HG03565 (cell line): ENCODE results near the gene MRPL47.

Experiments used
- ATAC-seq: cut with Tn5 transposase; IDR thresholded peaks from one replicate; pipeline ENCODE4 v1.9.1; 2021; ENCODE audit warnings: mild to moderate bottlenecking, moderate library complexity; ENCODE audit not compliant: unreplicated experiment

Gene MRPL47

GRCh38 chr3:179599531-179599930 is 4.9 kb downstream of the MRPL47 start:
- ATAC-seq = no peak

- ATAC-seq = no peak
Observed at GRCh38 chr3:179591313-179591712, 13.1 kb downstream of the MRPL47 start.

DNA sequence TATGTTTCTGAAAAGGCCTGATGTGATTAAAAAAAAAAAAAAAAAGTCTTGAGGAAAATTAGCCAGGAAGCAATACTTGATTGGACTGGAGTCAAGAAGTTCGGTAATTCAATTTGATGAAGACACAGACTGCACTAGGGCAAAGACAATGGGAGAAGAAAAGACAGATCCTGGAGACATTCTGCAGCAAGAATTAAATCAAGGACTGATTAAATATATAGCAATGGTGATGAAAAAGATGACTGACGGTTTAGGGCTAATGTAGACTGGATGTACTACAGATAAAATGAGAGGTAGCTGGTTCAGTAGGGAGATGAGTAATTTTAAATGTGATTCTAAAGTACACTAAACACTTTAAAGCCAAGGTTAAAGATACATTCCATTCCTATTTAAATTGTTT is 13.8 kb downstream of the MRPL47 start:
- no peak for ATAC-seq

DNA sequence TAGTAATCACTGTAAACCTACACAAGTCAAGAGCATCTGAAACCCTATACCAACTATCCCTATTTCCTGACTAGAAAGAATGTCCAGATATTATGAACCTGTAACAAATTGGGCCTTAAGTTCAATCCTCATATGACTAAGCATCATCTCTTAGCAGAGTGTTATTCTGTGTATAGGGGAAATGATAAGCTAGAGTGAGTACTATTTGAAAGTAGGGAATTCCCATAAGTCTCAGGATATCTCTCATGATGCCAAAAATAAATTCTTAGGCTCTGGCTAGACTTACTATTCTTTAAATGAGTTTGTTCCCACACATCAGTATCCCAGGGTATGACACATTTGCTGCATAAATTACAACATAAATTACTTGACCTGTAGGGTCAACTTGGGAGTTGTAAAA is 15.3 kb downstream of the MRPL47 start:
- ATAC-seq = peak; percentile 52

DNA sequence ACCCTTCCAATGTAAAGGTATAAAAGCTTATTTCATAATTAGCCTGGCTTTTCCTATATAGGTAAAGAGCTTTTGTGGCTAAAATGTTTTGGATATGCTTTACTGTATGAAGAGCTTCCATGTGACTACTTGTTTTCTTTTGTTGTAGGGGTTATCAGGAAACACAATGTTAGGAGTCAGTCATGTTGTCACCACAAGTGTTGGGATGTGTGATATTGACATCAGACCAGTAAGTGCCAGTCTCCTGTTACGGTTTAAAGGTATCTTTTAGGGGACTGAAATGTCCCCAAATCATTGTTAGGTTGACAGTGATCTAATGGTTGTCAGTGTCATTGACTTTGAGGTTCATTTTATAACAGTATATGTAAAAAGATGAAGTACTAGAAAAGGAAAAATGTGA is 23.4 kb downstream of the MRPL47 start:
- no peak for ATAC-seq

DNA sequence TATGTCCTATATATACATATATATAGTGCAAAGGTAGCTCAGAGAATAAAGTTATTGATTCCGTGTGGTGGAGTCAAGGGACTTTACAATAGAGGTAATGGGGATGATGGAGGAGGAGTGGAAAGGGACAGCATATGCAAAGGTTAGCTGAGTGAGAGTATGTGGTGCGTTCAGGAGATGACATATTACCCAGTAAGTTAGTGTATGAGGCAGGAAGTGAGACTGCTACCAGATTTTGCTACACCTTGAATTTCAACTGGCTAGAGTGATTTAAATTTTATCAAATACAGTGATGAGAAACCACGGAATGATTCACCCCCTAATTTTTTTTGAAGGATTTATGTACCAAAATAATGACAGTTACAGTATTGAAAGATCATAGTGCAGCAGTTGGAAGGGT is 38.9 kb downstream of the MRPL47 start:
- ATAC-seq = no peak

- ATAC-seq = peak; percentile 32
Observed at GRCh38 chr3:179563271-179563783, 41.1 kb downstream of the MRPL47 start.

- ATAC-seq = peak; percentile 95
Observed at GRCh38 chr3:179562591-179563270, 41.7 kb downstream of the MRPL47 start, which contains the start of gene ACTL6A. Gene ACTL6A (plus strand): TSS chr3:179562926. CDS start chr3:179563093, 167 bp downstream.

GRCh38 chr3:179560791-179561190 is 43.6 kb downstream of the MRPL47 start:
- ATAC-seq = no peak

- ATAC-seq = no peak
Observed at GRCh38 chr3:179558742-179559364, 45.6 kb downstream of the MRPL47 start.

DNA sequence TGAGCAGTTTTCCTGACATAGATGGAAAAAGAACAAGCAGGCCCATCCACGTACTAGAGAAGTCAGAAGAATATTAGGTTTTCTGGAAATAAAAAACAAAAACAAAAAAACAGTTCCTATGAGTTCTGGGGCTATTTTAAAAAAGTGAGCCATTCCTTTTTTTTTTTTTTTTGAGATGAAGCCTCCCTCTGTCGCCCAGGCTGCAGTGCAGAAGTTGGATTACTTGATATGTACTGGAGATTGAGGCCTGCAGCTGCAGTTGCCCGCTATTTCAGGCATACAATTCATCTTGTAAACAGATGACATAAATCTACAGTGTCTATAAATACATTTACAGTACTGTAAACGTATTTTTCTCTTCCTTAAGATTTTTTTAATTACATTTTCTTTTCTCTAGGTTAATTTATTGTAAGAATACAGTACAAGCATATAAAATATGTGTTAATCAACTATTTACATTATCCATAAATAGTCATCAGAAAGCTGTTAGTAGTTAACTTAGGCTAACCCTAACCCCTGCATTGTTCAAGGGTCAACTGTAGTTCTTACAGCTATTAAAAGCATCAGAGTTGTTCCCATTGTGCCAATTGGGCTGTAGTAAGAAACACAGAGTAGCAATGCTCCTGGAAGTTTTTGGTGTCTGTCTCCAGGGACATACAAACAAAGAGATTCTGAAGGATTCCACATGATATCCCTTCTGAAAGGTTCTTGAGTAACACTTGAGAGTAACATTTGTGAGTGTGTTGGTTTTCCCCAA is 52.9 kb downstream of the MRPL47 start:
- ATAC-seq = no peak

DNA sequence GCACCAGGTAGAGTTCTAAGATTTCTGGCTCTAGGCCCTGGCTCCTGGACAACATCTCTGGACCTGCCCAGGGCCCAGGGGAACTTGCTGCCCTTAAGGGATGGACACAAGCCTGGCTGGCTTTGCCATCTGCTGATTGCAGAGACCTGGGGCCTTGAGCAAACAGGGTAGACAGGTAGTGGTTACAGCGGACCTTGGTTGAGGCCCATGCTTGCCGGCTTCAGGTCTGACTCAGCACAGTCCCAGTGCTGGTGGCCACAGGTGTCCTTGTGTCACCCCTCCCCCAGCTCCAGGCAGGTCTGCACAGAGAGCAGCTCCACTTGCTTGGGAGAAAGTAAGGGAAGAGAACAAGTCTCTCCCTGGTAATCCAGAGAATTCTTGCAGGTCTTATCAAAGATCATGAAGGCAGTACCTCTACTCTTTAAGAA is 57.6 kb downstream of the MRPL47 start:
- no peak for ATAC-seq

- no peak for ATAC-seq
Observed at GRCh38 chr3:179544981-179545645, 59.3 kb downstream of the MRPL47 start.

DNA sequence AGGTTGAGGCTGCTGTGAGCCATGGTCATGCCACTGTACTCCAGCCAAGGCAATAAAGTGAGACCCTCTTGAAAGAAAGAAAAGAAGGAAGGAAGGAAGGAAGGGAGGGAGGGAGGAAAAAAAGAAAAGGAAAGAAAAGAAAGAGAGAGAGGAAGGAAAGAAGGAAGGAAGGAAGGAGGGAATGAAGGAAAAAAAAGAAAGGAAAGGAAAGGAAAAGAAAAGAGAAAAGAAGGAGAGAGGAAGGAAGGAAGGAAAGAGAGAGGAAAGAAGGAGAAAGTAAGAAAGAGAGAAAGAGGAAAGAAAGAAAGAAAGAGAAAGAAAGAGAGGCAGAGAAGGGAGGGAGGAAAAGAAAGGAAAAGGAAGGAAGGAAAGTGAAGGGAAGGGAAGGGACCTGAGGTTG is 62.1 kb downstream of the MRPL47 start:
- no peak for ATAC-seq

DNA sequence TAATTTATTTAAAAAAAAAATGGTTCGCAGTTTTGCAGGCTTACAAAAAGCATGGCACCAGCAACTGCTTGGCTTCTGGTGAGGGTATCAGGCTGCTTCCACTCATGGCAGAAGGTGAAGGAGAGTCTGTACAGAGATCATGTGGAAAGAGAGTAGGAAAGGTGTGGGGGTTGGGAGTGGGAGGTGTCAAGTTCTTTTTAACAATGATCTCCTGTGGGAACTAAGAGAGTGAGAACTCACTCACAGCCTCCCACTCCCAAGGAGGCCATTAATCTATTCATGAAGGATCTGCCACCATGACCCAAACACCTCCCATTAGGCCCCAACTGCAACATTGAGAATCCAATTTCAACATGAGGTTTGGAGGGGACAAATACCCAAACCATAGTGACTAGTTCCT is 62.8 kb downstream of the MRPL47 start:
- no peak for ATAC-seq

- no peak for ATAC-seq
Observed at GRCh38 chr3:179541094-179541493, 63.3 kb downstream of the MRPL47 start.
